NCI-H2227 treated with DMSO at 0.1 percent for 48 hours (cell line): ENCODE measurements around the gene FAM3C.

ENCODE experiments used
- DNase-seq: peaks from one replicate; lab custom pipeline; 2025; lab: John Stamatoyannopoulos, UW

FAM3C gene

GRCh38 chr7:121300685-121301420 lies 95.3 kb downstream of the FAM3C start:
- DNase-seq = no peak
